Activated naive CD4-positive, alpha-beta T cell (primary cell): ENCODE data around the gene CDC42EP1.
A peak's percentile ranks its signal among the peaks of the same experiment; 100 is the strongest.
"Not testable (repeated sequence)": the region's sequence is repeated elsewhere in the genome, so short reads cannot be mapped to it uniquely, and the experiment has no call there.

Experiments used
- DNase-seq, 4 experiments: peaks; one replicate each; lab custom pipeline; 2025; lab: John Stamatoyannopoulos, UW

The CDC42EP1 gene

GRCh38 chr22:37534445-37534844 lies 25.8 kb upstream of the CDC42EP1 start:
- no peak for DNase-seq

- DNase-seq = no peak
These were observed 25.1 kb upstream of the CDC42EP1 start for GRCh38 chr22:37535159-37535558.

- peak; percentile 68 to 83 (median 74) for DNase-seq
These were observed 21.5 kb upstream of the CDC42EP1 start for GRCh38 chr22:37538590-37539357.

- DNase-seq = not testable (repeated sequence)
These were observed 20.5 kb upstream of the CDC42EP1 start for GRCh38 chr22:37539790-37540189.

- not testable (repeated sequence) for DNase-seq
These were observed 17.9 kb upstream of the CDC42EP1 start for GRCh38 chr22:37542416-37542815.

- DNase-seq = no peak
These were observed 17.3 kb upstream of the CDC42EP1 start for GRCh38 chr22:37542959-37543358.

GRCh38 chr22:37544955-37545702 lies 15.2 kb upstream of the CDC42EP1 start:
- peak in 2 of 4 experiments; percentile 9 to 40 for DNase-seq

GRCh38 chr22:37545703-37546436 lies 14.4 kb upstream of the CDC42EP1 start:
- DNase-seq = no peak

GRCh38 chr22:37546437-37547250 lies 13.6 kb upstream of the CDC42EP1 start:
- DNase-seq = no peak

- DNase-seq = no peak
These were observed 13.0 kb upstream of the CDC42EP1 start for GRCh38 chr22:37547251-37547741.

- DNase-seq = no peak
These were observed 10.6 kb upstream of the CDC42EP1 start for GRCh38 chr22:37549704-37550059.

- not testable (repeated sequence) for DNase-seq
These were observed 9.4 kb upstream of the CDC42EP1 start for GRCh38 chr22:37550921-37551320.

GRCh38 chr22:37551981-37552380 lies 8.3 kb upstream of the CDC42EP1 start:
- DNase-seq = no peak

GRCh38 chr22:37552524-37553163 lies 7.6 kb upstream of the CDC42EP1 start:
- DNase-seq = no peak

- no peak for DNase-seq
These were observed 6.6 kb upstream of the CDC42EP1 start for GRCh38 chr22:37553725-37554124.

- DNase-seq = no peak
These were observed 5.3 kb upstream of the CDC42EP1 start for GRCh38 chr22:37555029-37555428.

GRCh38 chr22:37556710-37557109 lies 3.6 kb upstream of the CDC42EP1 start:
- no peak for DNase-seq

- no peak for DNase-seq
These were observed 2.8 kb upstream of the CDC42EP1 start for GRCh38 chr22:37557321-37558001.

GRCh38 chr22:37558815-37559214 lies 1.5 kb upstream of the CDC42EP1 start:
- DNase-seq = no peak

- no peak for DNase-seq
These were observed 769 bp upstream of the CDC42EP1 start for GRCh38 chr22:37559521-37559900.
